Endothelial cell of umbilical vein (primary cell): ENCODE results near the gene KCMF1. TPM values are rescaled to one million over a fixed set of nuclear protein-coding genes. Genes with fewer than 3 reads are reported as not detected.

Experiments used
- BruUV-seq: library from RNA; stranded (reverse); fragments of 400-500 nt; replicated peaks from 2 replicates; lab custom pipeline; 2021; lab: Mats Ljungman, UMichigan
- CTCF ChIA-PET: fragments of 300-600, 350-600 bp; sonication (Branson Sonifier 250); formaldehyde crosslinking; loops from one replicate; lab custom pipeline; 2021; ENCODE audit warnings: antibody characterized with exemption, inconsistent platforms; lab: Charles Lee
- POLR2A ChIA-PET: fragments of 300-600, 350-600 bp; sonication (Branson Sonifier 250); formaldehyde crosslinking; loops from one replicate; lab custom pipeline; 2021; ENCODE audit warnings: antibody characterized with exemption, inconsistent platforms; lab: Charles Lee
- DNase-seq: peaks from one replicate; pipeline ENCODE4 v3.0.0-alpha.2; 2011; ENCODE audit warnings: low read depth, low spot score
- FAIRE-seq: peaks from 2 replicates; lab custom pipeline; 2011; peaks lifted over from hg19 to GRCh38; lab: Jason Lieb, UNC
- H2AFZ ChIP-seq: 2 replicates; pipeline ENCODE4 v1.6.0; 2012; ENCODE audit warnings: low read depth, low read length, control low read depth, inconsistent platforms
- H3K27ac ChIP-seq: 2 replicates; pipeline ENCODE4 v1.5.1; 2011; ENCODE audit warnings: low read depth, mild to moderate bottlenecking, control low read depth, low read length, moderate library complexity; ENCODE audit not compliant: insufficient read depth
- H3K27me3 ChIP-seq, 2 experiments: 2 replicates each; pipeline versions ENCODE4 v1.6.0 to v1.6.1; 2011; ENCODE audit warnings: low read length in 2 of 2, mixed read lengths in 1 of 2; ENCODE audit not compliant: control insufficient read depth in 2 of 2, insufficient read depth in 2 of 2
- H3K36me3 ChIP-seq, 2 experiments: 2 replicates in 1 of 2; 3 replicates in 1 of 2; pipeline ENCODE4 v1.5.1; 2011; ENCODE audit warnings: low read length in 2 of 2, mild to moderate bottlenecking in 1 of 2, moderate library complexity in 1 of 2; ENCODE audit not compliant: control insufficient read depth in 2 of 2, insufficient read depth in 2 of 2; ENCODE audit errors: extremely low read depth in 1 of 2
- H3K4me1 ChIP-seq: 3 replicates; pipeline ENCODE4 v1.5.1; 2011; ENCODE audit warnings: mild to moderate bottlenecking, low read length; ENCODE audit not compliant: control insufficient read depth, insufficient read depth; ENCODE audit errors: extremely low read depth
- H3K4me2 ChIP-seq: 2 replicates; pipeline ENCODE4 v1.6.1; 2011; ENCODE audit warnings: low read length, control low read depth, mixed read lengths; ENCODE audit not compliant: insufficient read depth
- H3K4me3 ChIP-seq, 3 experiments: fragments of 200-600 bp in 1 of 3; sonication (generic), shearing (Covaris generic) in 1 of 3; replicated peaks in 1 of 3; 2 replicates each; pipeline ENCODE4 v1.5.1; 2011 to 2016; ENCODE audit warnings: control low read depth in 3 of 3, low read length in 3 of 3, mild to moderate bottlenecking in 2 of 3, inconsistent platforms in 1 of 3, low read depth in 1 of 3, moderate library complexity in 1 of 3; ENCODE audit not compliant: insufficient read depth in 1 of 3
- H3K79me2 ChIP-seq: 2 replicates; pipeline ENCODE4 v1.6.0; 2012; ENCODE audit warnings: low read length, inconsistent platforms; ENCODE audit not compliant: control insufficient read depth, insufficient read depth
- H3K9ac ChIP-seq: replicated peaks from 2 replicates; pipeline ENCODE3; 2011; ENCODE audit warnings: low read length, control low read depth; ENCODE audit not compliant: insufficient read depth; ENCODE audit errors: extremely low read depth
- H3K9me1 ChIP-seq: replicated peaks from 3 replicates; pipeline ENCODE4 v1.6.0; 2011; ENCODE audit warnings: mild to moderate bottlenecking, low read length; ENCODE audit not compliant: control insufficient read depth, insufficient read depth; ENCODE audit errors: extremely low read depth
- H3K9me3 ChIP-seq: replicated peaks from 2 replicates; pipeline ENCODE4 v1.5.1; 2012; ENCODE audit warnings: low read length, inconsistent platforms; ENCODE audit not compliant: control insufficient read depth, insufficient read depth
- H4K20me1 ChIP-seq: replicated peaks from 2 replicates; pipeline ENCODE3; 2011; ENCODE audit warnings: mild to moderate bottlenecking, low read length; ENCODE audit not compliant: control insufficient read depth, insufficient read depth; ENCODE audit errors: extremely low read depth
- EZH2 ChIP-seq: IDR thresholded peaks from 2 replicates; pipeline ENCODE4 v1.6.1; 2012; ENCODE audit warnings: borderline replicate concordance, low read depth, mild to moderate bottlenecking, moderate library complexity, low read length, inconsistent platforms; ENCODE audit not compliant: severe bottlenecking
- GATA2 ChIP-seq: IDR thresholded peaks from 2 replicates; pipeline ENCODE4 v1.7.0; 2011; ENCODE audit warnings: low read depth, mild to moderate bottlenecking, moderate library complexity, mixed read lengths, low read length; ENCODE audit not compliant: insufficient read length, insufficient read depth
- JUN ChIP-seq: IDR thresholded peaks from 2 replicates; pipeline ENCODE4 v1.6.1; 2011; ENCODE audit warnings: borderline replicate concordance, low read depth; ENCODE audit not compliant: insufficient read length, insufficient read depth
- MAX ChIP-seq: IDR thresholded peaks from 2 replicates; pipeline ENCODE4 v1.6.1; 2011; ENCODE audit not compliant: insufficient read depth, insufficient read length
- POLR2A ChIP-seq: IDR thresholded peaks from 2 replicates; pipeline ENCODE4 v1.6.1; 2012; ENCODE audit warnings: low read depth, mild to moderate bottlenecking, control low read depth, low read length
- dilution Hi-C: fragments of 300-500 bp; cut with MboI; formaldehyde crosslinking; loops from one replicate; pipeline ENCODE4 v1.15.0; 2019; ENCODE audit warnings: low sequenced_read_pairs; ENCODE audit not compliant: extremely low pct_ligation_motif_present
- intact Hi-C: fragments of 100-400 bp; cut with micrococcal nuclease; formaldehyde crosslinking; loops from one replicate; pipeline ENCODE4 v1.10.0; 2022
- polyA plus RNA-seq, 4 experiments: library from polyadenylated mRNA; depleted of rRNA in 3 of 4; stranded (reverse) in 3 of 4; unstranded in 1 of 4; fragments of >200 nt; gene quantifications; 2 replicates each; pipeline versions ENCODE4 v1.2.1 to v1.2.3, GENCODE V29; 2011 to 2012; ENCODE audit warnings: missing spikeins in 1 of 4
- total RNA-seq: library from RNA; stranded (reverse); gene quantifications from 2 replicates; pipeline ENCODE4 v1.2.3, GENCODE V29; 2021

The KCMF1 gene
- total and polyA plus RNA-seq, 2 donors (not counting 3 experiments of a cell fraction or from before 2014, with no cell fraction given), result 49.3 to 78.4 TPM

DNA sequence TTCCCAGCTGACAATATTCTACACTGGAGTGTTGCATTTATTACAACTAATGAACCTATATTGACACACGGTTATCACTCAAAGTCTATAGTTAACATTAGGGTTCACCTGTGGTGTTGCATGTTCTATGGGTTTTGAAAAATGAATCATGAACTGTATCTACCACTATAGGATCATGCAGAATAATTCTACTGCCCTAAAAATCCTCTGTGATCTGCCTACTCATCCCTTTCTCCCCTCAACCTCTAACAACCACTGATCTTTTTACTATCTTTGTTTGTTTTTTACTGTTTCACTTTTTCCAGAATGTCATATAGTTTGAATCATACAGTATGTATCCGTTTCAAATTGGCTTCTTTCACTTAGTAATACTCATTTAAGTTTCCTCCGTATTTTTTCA, 114.6 kb downstream of the KCMF1 start:
- ChIA-PET POLR2A (no interaction called here), CTCF (interaction anchor here (0.6 to 1.8 kb wide), 4 partner anchors 19 to 215 kb away, joined by 3 to 6 read pairs (median 4); no protein-coding TSS in a partner anchor)
- Histone ChIP-seq H3K36me3 (no peaks in the 10 kb centered on the region), H3K4me3 (no peak overlapping the region), H3K4me1 (no peaks in the 10 kb centered on the region), H2AFZ (no peak overlapping the region), H3K79me2 (no peaks in the 10 kb centered on the region), H3K9me1 (no peaks in the 10 kb centered on the region), H3K9ac (no peak overlapping the region), H4K20me1 (no peaks in the 10 kb centered on the region), H3K27me3 (peaks cover 11 to 30% of the 10 kb centered on the region in 2 experiments), H3K4me2 (no peak overlapping the region), H3K9me3 (no peaks in the 10 kb centered on the region), H3K27ac (no peak overlapping the region)
- no peak for TF ChIP-seq MAX
- TF ChIP-seq JUN, result no peak
- TF ChIP-seq EZH2, result no peak
- no peak for TF ChIP-seq GATA2
- dilution Hi-C loops, result no loop called here
- no TSS peak for BruUV-seq
- DNase-seq (no peak), FAIRE-seq (no peak)
- intact Hi-C loops, result no loop called here

- POLR2A ChIA-PET, result no interaction called here
- CTCF ChIA-PET, result interaction anchor here (1.3 kb wide), 1 partner anchor 213 kb away, joined by 5 read pairs; no protein-coding TSS in a partner anchor
Observed at GRCh38 chr2:85087541-85087940, 116.6 kb downstream of the KCMF1 start.

More at GRCh38 chr2:85087541-85087940, 116.6 kb downstream of the KCMF1 start:
- no peak overlapping the region for H3K9ac ChIP-seq
- no peaks in the 10 kb centered on the region for H3K4me1 ChIP-seq
- H3K27ac ChIP-seq, result no peak overlapping the region
- H3K9me3 ChIP-seq, result no peaks in the 10 kb centered on the region
- H3K4me2 ChIP-seq, result no peak overlapping the region
- H3K9me1 ChIP-seq, result no peaks in the 10 kb centered on the region
- H3K79me2 ChIP-seq, result no peaks in the 10 kb centered on the region
- no peak for FAIRE-seq
- H4K20me1 ChIP-seq, result no peaks in the 10 kb centered on the region
- H3K36me3 ChIP-seq, result no peaks in the 10 kb centered on the region
- peaks cover 5 to 26% of the 10 kb centered on the region in 2 experiments for H3K27me3 ChIP-seq
- TF ChIP-seq POLR2A, result no peak
- intact Hi-C loops (no loop called here), dilution Hi-C loops (no loop called here)
- DNase-seq, result no peak
- H3K4me3 ChIP-seq, result no peak overlapping the region
- no peak overlapping the region for H2AFZ ChIP-seq
- BruUV-seq, result no TSS peak
